Astrocyte of the cerebellum (primary cell): ENCODE data around the gene SCLY.

Source experiments
- DNase-seq: peaks from one replicate; pipeline ENCODE4 v3.0.0-alpha.2; 2011; ENCODE audit warnings: low read depth
- H3K4me3 ChIP-seq: 2 replicates; pipeline ENCODE4 v1.5.1; 2011; ENCODE audit warnings: mild to moderate bottlenecking, low read depth, low read length, moderate library complexity
- CTCF ChIP-seq: IDR thresholded peaks from 2 replicates; pipeline ENCODE4 v1.5.1; 2012; ENCODE audit warnings: low read length, low read depth, moderate library complexity, mild to moderate bottlenecking; ENCODE audit errors: missing control alignments
- in situ Hi-C: cut with HindIII; loops from 2 replicates; pipeline ENCODE4 v1.10.0; 2017; ENCODE audit warnings: low sequenced_read_pairs

SCLY gene

GRCh38 chr2:238039985-238040384, 20.8 kb upstream of the SCLY start:
- in situ Hi-C loops = no loop called here
- DNase-seq = no peak
- no peak for TF ChIP-seq CTCF
- H3K4me3 ChIP-seq = no peak overlapping the region

GRCh38 chr2:238040918-238041317, 19.9 kb upstream of the SCLY start:
- in situ Hi-C loops = no loop called here
- DNase-seq = no peak
- H3K4me3 ChIP-seq = no peak overlapping the region
- no peak for TF ChIP-seq CTCF

GRCh38 chr2:238042090-238042489, 18.7 kb upstream of the SCLY start:
- no peak for TF ChIP-seq CTCF
- in situ Hi-C loops = no loop called here
- no peak for DNase-seq
- H3K4me3 ChIP-seq = no peak overlapping the region

- no peak overlapping the region for H3K4me3 ChIP-seq
- no peak for TF ChIP-seq CTCF
- in situ Hi-C loops = no loop called here
- no peak for DNase-seq
Observed at GRCh38 chr2:238042849-238043584, 17.8 kb upstream of the SCLY start.

GRCh38 chr2:238043851-238044250, 16.9 kb upstream of the SCLY start:
- no peak overlapping the region for H3K4me3 ChIP-seq
- no peak for DNase-seq
- in situ Hi-C loops = no loop called here
- TF ChIP-seq CTCF = no peak

GRCh38 chr2:238045575-238045974, 15.2 kb upstream of the SCLY start:
- H3K4me3 ChIP-seq = no peak overlapping the region
- no peak for TF ChIP-seq CTCF
- DNase-seq = no peak
- in situ Hi-C loops = no loop called here

GRCh38 chr2:238046725-238047270, 14.0 kb upstream of the SCLY start:
- DNase-seq = no peak
- no peak overlapping the region for H3K4me3 ChIP-seq
- in situ Hi-C loops = no loop called here
- no peak for TF ChIP-seq CTCF
